ENCODE measurements around the gene AJAP1. TPM values are rescaled to one million over a fixed set of nuclear protein-coding genes. Genes with fewer than 3 reads are reported as not detected.
"Not testable (repeated sequence)": the region's sequence is repeated elsewhere in the genome, so short reads cannot be mapped to it uniquely, and the experiment has no call there.

Gene AJAP1
- total RNA-seq, 3 donors from 2014 or later = 0.09 to 1.1 (median 0.17) TPM

GRCh38 chr1:4665456-4665855 is 11.0 kb downstream of the AJAP1 start:
- Histone ChIP-seq H3K4me3 (no peak overlapping the region), H3K36me3 (ENCODE audit: low read depth) (no peaks in the 10 kb centered on the region), H3K4me1 (ENCODE audit: low read depth) (no peaks in the 10 kb centered on the region), H3K9me3 (no peaks in the 10 kb centered on the region)
- DNase-seq = no peak
- intact Hi-C loops (cut with DNase I, micrococcal nuclease) = no loop called here
- ATAC-seq = no peak
- TF ChIP-seq CTCF (IDR thresholded peaks at IDR 0.05) = no peak

GRCh38 chr1:4666683-4667082 is 12.3 kb downstream of the AJAP1 start:
- H3K4me3 ChIP-seq; H3K4me1 ChIP-seq (ENCODE audit: low read depth); ATAC-seq; DNase-seq; intact Hi-C loops (cut with DNase I, micrococcal nuclease); H3K36me3 ChIP-seq (ENCODE audit: low read depth); H3K9me3 ChIP-seq: not testable (repeated sequence)

GRCh38 chr1:4668743-4669700 is 14.6 kb downstream of the AJAP1 start:
- Histone ChIP-seq H3K4me3 (no peak overlapping the region), H3K9me3 (no peaks in the 10 kb centered on the region), H3K4me1 (ENCODE audit: low read depth) (no peaks in the 10 kb centered on the region), H3K36me3 (ENCODE audit: low read depth) (no peaks in the 10 kb centered on the region)
- ATAC-seq (no peak), DNase-seq (no peak)
- intact Hi-C loops (cut with DNase I, micrococcal nuclease) = no loop called here
- no peak for TF ChIP-seq CTCF (IDR thresholded peaks at IDR 0.05)

- DNase-seq (no peak), ATAC-seq (no peak)
- no peak overlapping the region for H3K4me3 ChIP-seq
- no peaks in the 10 kb centered on the region for H3K9me3 ChIP-seq
- TF ChIP-seq CTCF (IDR thresholded peaks at IDR 0.05) = no peak
- H3K36me3 ChIP-seq (ENCODE audit: low read depth) = no peaks in the 10 kb centered on the region
- intact Hi-C loops (cut with DNase I, micrococcal nuclease) = no loop called here
- no peaks in the 10 kb centered on the region for H3K4me1 ChIP-seq (ENCODE audit: low read depth)
These were observed 15.9 kb downstream of the AJAP1 start for GRCh38 chr1:4670265-4670664.

GRCh38 chr1:4671828-4672227 is 17.4 kb downstream of the AJAP1 start:
- Histone ChIP-seq H3K36me3 (ENCODE audit: low read depth) (no peaks in the 10 kb centered on the region), H3K4me3 (no peak overlapping the region), H3K9me3 (no peaks in the 10 kb centered on the region), H3K4me1 (ENCODE audit: low read depth) (no peaks in the 10 kb centered on the region)
- ATAC-seq (no peak), DNase-seq (no peak)
- intact Hi-C loops (cut with DNase I, micrococcal nuclease) = no loop called here
- no peak for TF ChIP-seq CTCF (IDR thresholded peaks at IDR 0.05)

GRCh38 chr1:4673494-4673893 is 19.1 kb downstream of the AJAP1 start:
- Histone ChIP-seq H3K9me3 (peaks cover 5% of the 10 kb centered on the region), H3K4me3 (no peak overlapping the region), H3K36me3 (ENCODE audit: low read depth) (no peaks in the 10 kb centered on the region), H3K4me1 (ENCODE audit: low read depth) (no peaks in the 10 kb centered on the region)
- intact Hi-C loops (cut with DNase I, micrococcal nuclease) = no loop called here
- TF ChIP-seq CTCF (IDR thresholded peaks at IDR 0.05) = no peak
- no peak for ATAC-seq
- DNase-seq = no peak
